ENCODE measurements around the gene C1orf105. TPM values are rescaled to one million over a fixed set of nuclear protein-coding genes. Genes with fewer than 3 reads are reported as not detected.
A peak's percentile ranks its signal among the peaks of the same experiment; 100 is the strongest.
"Not testable (repeated sequence)": the region's sequence is repeated elsewhere in the genome, so short reads cannot be mapped to it uniquely, and the experiment has no call there.

The C1orf105 gene
- total RNA-seq (2022) (not detected in 2 replicates), Bru-seq, nascent RNA (percentile 15 among the genes with signal in this experiment), BruChase-seq, experiment 1, labeled RNA remaining after a 6-hour chase (percentile 14 among the genes with signal in this experiment), BruChase-seq, experiment 2, labeled RNA remaining after a 2-hour chase (percentile 11 among the genes with signal in this experiment)
- long read RNA-seq, partial matches to known transcripts: 0 of 2 reads
- long read RNA-seq, other reads (novel, unspliced or antisense): 2 of 2 reads

GRCh38 chr1:172420385-172420784, at the start of gene C1orf105:
C1orf105 (plus strand) TSS chr1:172420685; CDS start chr1:172420886, 201 bp downstream.
- TF ChIP-seq, protein P1, sequence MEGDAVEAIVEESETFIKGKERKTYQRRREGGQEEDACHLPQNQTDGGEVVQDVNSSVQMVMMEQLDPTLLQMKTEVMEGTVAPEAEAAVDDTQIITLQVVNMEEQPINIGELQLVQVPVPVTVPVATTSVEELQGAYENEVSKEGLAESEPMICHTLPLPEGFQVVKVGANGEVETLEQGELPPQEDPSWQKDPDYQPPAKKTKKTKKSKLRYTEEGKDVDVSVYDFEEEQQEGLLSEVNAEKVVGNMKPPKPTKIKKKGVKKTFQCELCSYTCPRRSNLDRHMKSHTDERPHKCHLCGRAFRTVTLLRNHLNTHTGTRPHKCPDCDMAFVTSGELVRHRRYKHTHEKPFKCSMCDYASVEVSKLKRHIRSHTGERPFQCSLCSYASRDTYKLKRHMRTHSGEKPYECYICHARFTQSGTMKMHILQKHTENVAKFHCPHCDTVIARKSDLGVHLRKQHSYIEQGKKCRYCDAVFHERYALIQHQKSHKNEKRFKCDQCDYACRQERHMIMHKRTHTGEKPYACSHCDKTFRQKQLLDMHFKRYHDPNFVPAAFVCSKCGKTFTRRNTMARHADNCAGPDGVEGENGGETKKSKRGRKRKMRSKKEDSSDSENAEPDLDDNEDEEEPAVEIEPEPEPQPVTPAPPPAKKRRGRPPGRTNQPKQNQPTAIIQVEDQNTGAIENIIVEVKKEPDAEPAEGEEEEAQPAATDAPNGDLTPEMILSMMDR (IDR thresholded peaks at IDR 0.05; ENCODE audit: unreplicated experiment): no peak
- H3K4me1 Mint-ChIP-seq (ENCODE audit: low read depth, unreplicated experiment): peaks cover 31% of the 10 kb centered on the region
- no peaks in the 10 kb centered on the region for H3K36me3 Mint-ChIP-seq (ENCODE audit: insufficient read depth, unreplicated experiment)
- intact Hi-C loops (cut with micrococcal nuclease; ENCODE audit: unreplicated experiment): no loop called here
- CTCF ChIA-PET: interaction anchor here (1.1 kb wide), 1 partner anchor 418 kb away, joined by 3 read pairs; no protein-coding TSS in a partner anchor
- H3K9me3 Mint-ChIP-seq (ENCODE audit: low read depth, unreplicated experiment): no peaks in the 10 kb centered on the region
- no peak within 1 kb of the TSS for H3K4me3 Mint-ChIP-seq (ENCODE audit: low read depth, unreplicated experiment)
- no peak within 1 kb of the TSS for H3K27ac Mint-ChIP-seq (ENCODE audit: unreplicated experiment)
- BruUV-seq (replicated peaks): no TSS peak
- no peaks in the 10 kb centered on the region for H3K27me3 Mint-ChIP-seq (ENCODE audit: unreplicated experiment)
- DNase-seq: no peak

GRCh38 chr1:172371646-172372045, 48.8 kb upstream of the C1orf105 start:
- intact Hi-C loops (cut with micrococcal nuclease; ENCODE audit: unreplicated experiment); DNase-seq; BruUV-seq (replicated peaks); H3K27ac Mint-ChIP-seq (ENCODE audit: unreplicated experiment); H3K9me3 Mint-ChIP-seq (ENCODE audit: low read depth, unreplicated experiment); H3K4me3 Mint-ChIP-seq (ENCODE audit: low read depth, unreplicated experiment); CTCF ChIA-PET; H3K4me1 Mint-ChIP-seq (ENCODE audit: low read depth, unreplicated experiment); H3K36me3 Mint-ChIP-seq (ENCODE audit: insufficient read depth, unreplicated experiment); H3K27me3 Mint-ChIP-seq (ENCODE audit: unreplicated experiment): not testable (repeated sequence)

GRCh38 chr1:172373864-172374263, 46.6 kb upstream of the C1orf105 start:
- no peak overlapping the region for H3K4me3 Mint-ChIP-seq (ENCODE audit: low read depth, unreplicated experiment)
- no peak overlapping the region for H3K27ac Mint-ChIP-seq (ENCODE audit: unreplicated experiment)
- CTCF ChIA-PET: no interaction called here
- BruUV-seq (replicated peaks): no TSS peak
- TF ChIP-seq, protein P1 (IDR thresholded peaks at IDR 0.05; ENCODE audit: unreplicated experiment): no peak
- intact Hi-C loops (cut with micrococcal nuclease; ENCODE audit: unreplicated experiment): no loop called here
- H3K4me1 Mint-ChIP-seq (ENCODE audit: low read depth, unreplicated experiment): no peaks in the 10 kb centered on the region
- no peaks in the 10 kb centered on the region for H3K27me3 Mint-ChIP-seq (ENCODE audit: unreplicated experiment)
- no peak for DNase-seq
- no peaks in the 10 kb centered on the region for H3K9me3 Mint-ChIP-seq (ENCODE audit: low read depth, unreplicated experiment)
- no peaks in the 10 kb centered on the region for H3K36me3 Mint-ChIP-seq (ENCODE audit: insufficient read depth, unreplicated experiment)

GRCh38 chr1:172375211-172375631, 45.3 kb upstream of the C1orf105 start:
- intact Hi-C loops (cut with micrococcal nuclease; ENCODE audit: unreplicated experiment): no loop called here
- CTCF ChIA-PET: interaction anchor here (0.6 kb wide), 1 partner anchor 33 kb away, joined by 3 read pairs; no protein-coding TSS in a partner anchor
- TF ChIP-seq, protein P1 (IDR thresholded peaks at IDR 0.05; ENCODE audit: unreplicated experiment): no peak
- Mint-ChIP-seq H3K36me3 (ENCODE audit: insufficient read depth, unreplicated experiment) (no peaks in the 10 kb centered on the region), H3K4me1 (ENCODE audit: low read depth, unreplicated experiment) (no peaks in the 10 kb centered on the region), H3K9me3 (ENCODE audit: low read depth, unreplicated experiment) (no peaks in the 10 kb centered on the region), H3K27me3 (ENCODE audit: unreplicated experiment) (no peaks in the 10 kb centered on the region), H3K27ac (ENCODE audit: unreplicated experiment) (no peak overlapping the region), H3K4me3 (ENCODE audit: low read depth, unreplicated experiment) (no peak overlapping the region)
- DNase-seq: no peak
- no TSS peak for BruUV-seq (replicated peaks)

DNA sequence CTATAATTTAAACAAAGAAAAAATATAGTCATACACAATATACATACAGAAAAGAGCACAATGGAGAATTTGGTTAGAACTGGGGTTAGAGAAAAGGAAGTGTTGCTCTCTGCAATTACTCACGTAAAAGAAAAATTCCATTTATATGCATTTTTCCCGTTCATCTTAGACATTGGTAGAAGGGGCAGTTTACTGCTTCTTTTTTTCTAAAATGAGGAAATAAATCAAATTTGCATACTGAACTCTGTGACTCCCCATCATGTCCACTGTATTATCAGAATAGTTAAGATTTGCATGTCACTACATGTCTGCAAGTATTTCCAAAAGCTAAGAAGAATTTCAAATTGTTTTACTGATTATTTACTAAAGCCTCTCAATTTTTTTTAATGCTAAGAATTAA, 44.1 kb upstream of the C1orf105 start:
- no peak overlapping the region for H3K27ac Mint-ChIP-seq (ENCODE audit: unreplicated experiment)
- BruUV-seq (replicated peaks): no TSS peak
- H3K9me3 Mint-ChIP-seq (ENCODE audit: low read depth, unreplicated experiment): no peaks in the 10 kb centered on the region
- peaks cover 10% of the 10 kb centered on the region for H3K4me1 Mint-ChIP-seq (ENCODE audit: low read depth, unreplicated experiment)
- CTCF ChIA-PET: interaction anchor here (1.0 to 1.3 kb wide), 2 partner anchors 16 to 17 kb away, joined by 3 to 4 read pairs; no protein-coding TSS in a partner anchor
- intact Hi-C loops (cut with micrococcal nuclease; ENCODE audit: unreplicated experiment): no loop called here
- DNase-seq: no peak
- TF ChIP-seq, protein P1 (IDR thresholded peaks at IDR 0.05; ENCODE audit: unreplicated experiment): no peak
- no peaks in the 10 kb centered on the region for H3K36me3 Mint-ChIP-seq (ENCODE audit: insufficient read depth, unreplicated experiment)
- H3K27me3 Mint-ChIP-seq (ENCODE audit: unreplicated experiment): no peaks in the 10 kb centered on the region
- no peak overlapping the region for H3K4me3 Mint-ChIP-seq (ENCODE audit: low read depth, unreplicated experiment)
